K562 (cell line): ENCODE measurements around the gene SERPINE2. TPM values are rescaled to one million over a fixed set of nuclear protein-coding genes. Genes with fewer than 3 reads are reported as not detected.
A peak's percentile ranks its signal among the peaks of the same experiment; 100 is the strongest.

Experiments used
- ATAC-seq: fragments of 200-7000 bp; cut with Tn5 transposase; 3 replicates; pipeline ENCODE4 v1.9.1; 2020; ENCODE audit warnings: moderate library complexity
- BruUV-seq: library from RNA; stranded (reverse); fragments of 400-500 nt; replicated peaks from 2 replicates; lab custom pipeline; 2021; lab: Mats Ljungman, UMichigan
- CTCF ChIA-PET: fragments of 300-600 bp; formaldehyde crosslinking; extraction: SDS; loops from one replicate; lab custom pipeline; 2021; ENCODE audit warnings: low intra/inter-chr PET ratio; lab: Yijun Ruan, JAX
- POLR2A ChIA-PET: fragments of 300-600, 350-650 bp; sonication (Branson Sonifier 250); formaldehyde crosslinking; extraction: SDS; loops from one replicate; lab custom pipeline; 2021; ENCODE audit warnings: antibody characterized with exemption, inconsistent platforms; lab: Yijun Ruan, JAX
- DNase-seq, 4 experiments: peaks; one replicate each; pipeline versions ENCODE4 v3.0.0 to v3.0.0-alpha.2; 2011 to 2018; ENCODE audit warnings: low spot score in 3 of 4, mixed read lengths in 3 of 4; ENCODE audit errors: extremely low read depth in 1 of 4
- FAIRE-seq: peaks from 2 replicates; lab custom pipeline; 2011; peaks lifted over from hg19 to GRCh38; lab: Jason Lieb, UNC
- H2AFZ ChIP-seq: 2 replicates; pipeline ENCODE4 v1.6.0; 2011; ENCODE audit warnings: low read depth, low read length, control low read depth, inconsistent platforms
- H3K27ac ChIP-seq: fragments of 200-600 bp; 3 replicates; pipeline ENCODE4 v1.8.0; 2011; ENCODE audit warnings: low read depth, mild to moderate bottlenecking, control low read depth, inconsistent platforms, low read length, moderate library complexity, mixed read lengths; ENCODE audit errors: extremely low read depth
- H3K27me3 ChIP-seq, 2 experiments: fragments of 300-600 bp in 1 of 2; 2 replicates in 1 of 2; 3 replicates in 1 of 2; pipeline versions ENCODE4 v1.6.0 to v1.8.0; 2011; ENCODE audit warnings: inconsistent platforms in 2 of 2, low read length in 2 of 2, mild to moderate bottlenecking in 1 of 2, mixed read lengths in 1 of 2, moderate library complexity in 1 of 2; ENCODE audit not compliant: control insufficient read depth in 2 of 2, insufficient read depth in 2 of 2
- H3K36me3 ChIP-seq: fragments of 300-600 bp; 3 replicates; pipeline ENCODE4 v1.8.0; 2011; ENCODE audit warnings: mild to moderate bottlenecking, low read length, inconsistent platforms; ENCODE audit not compliant: control insufficient read depth, insufficient read depth
- H3K4me1 ChIP-seq, 2 experiments: fragments of 200-600 bp in 1 of 2; replicated peaks in 1 of 2; 2 replicates in 1 of 2; 3 replicates in 1 of 2; pipeline versions ENCODE4 v1.5.1 to v1.8.0; 2011; ENCODE audit warnings: inconsistent platforms in 2 of 2, low read length in 2 of 2, mild to moderate bottlenecking in 1 of 2, mixed read lengths in 1 of 2, moderate library complexity in 1 of 2; ENCODE audit not compliant: control insufficient read depth in 2 of 2, insufficient read depth in 2 of 2
- H3K4me2 ChIP-seq: 2 replicates; pipeline ENCODE4 v1.6.1; 2011; ENCODE audit warnings: low read length, control low read depth, inconsistent platforms, mixed read lengths; ENCODE audit not compliant: insufficient read depth
- H3K4me3 ChIP-seq: fragments of 200-600 bp; sonication (generic), shearing (Covaris generic); 2 replicates; pipeline ENCODE4 v1.5.1; 2016; ENCODE audit warnings: control low read depth, inconsistent platforms
- H3K79me2 ChIP-seq: fragments of 200-600 bp; 3 replicates; pipeline ENCODE4 v1.8.0; 2011; ENCODE audit warnings: low read length, inconsistent platforms; ENCODE audit not compliant: control insufficient read depth, insufficient read depth
- H3K9ac ChIP-seq, 2 experiments: 2 replicates each; pipeline versions ENCODE4 v1.6.0 to v1.6.1; 2011; ENCODE audit warnings: low read depth in 2 of 2, low read length in 2 of 2, control low read depth in 1 of 2, inconsistent platforms in 1 of 2, mild to moderate bottlenecking in 1 of 2, mixed read lengths in 1 of 2; ENCODE audit not compliant: insufficient read depth in 1 of 2
- H3K9me1 ChIP-seq: one replicate; pipeline ENCODE4 v1.6.0; 2011; ENCODE audit warnings: inconsistent platforms, mild to moderate bottlenecking, low read length, moderate library complexity; ENCODE audit not compliant: control insufficient read depth, insufficient read depth
- H3K9me3 ChIP-seq: replicated peaks from 2 replicates; pipeline ENCODE4 v1.5.1; 2011; ENCODE audit warnings: low read depth, low read length, inconsistent platforms; ENCODE audit not compliant: control insufficient read depth, insufficient read depth
- H4K20me1 ChIP-seq: replicated peaks from 2 replicates; pipeline ENCODE4 v1.6.1; 2011; ENCODE audit warnings: low read length, inconsistent platforms, mixed read lengths; ENCODE audit not compliant: control insufficient read depth, insufficient read depth
- ARID3A ChIP-seq: IDR thresholded peaks from 2 replicates; pipeline ENCODE4 v1.6.1; 2012; ENCODE audit warnings: low read depth, low read length, improper control_type of control experiment, borderline replicate concordance
- CHD1 ChIP-seq: fragments of 200-600 bp; sonication (generic); IDR thresholded peaks from one replicate; pipeline ENCODE4 v1.6.1; 2012; ENCODE audit warnings: mild to moderate bottlenecking, moderate library complexity, low read length, inconsistent platforms
- E2F1 ChIP-seq: sonication (generic); formaldehyde crosslinking; IDR thresholded peaks from 2 replicates; pipeline ENCODE4 v1.8.1; 2023; ENCODE audit warnings: mild to moderate bottlenecking, missing genetic modification reagents, moderate library complexity
- IFI16 ChIP-seq: fragments of 250-450 bp; sonication (Bioruptor Pico); IDR thresholded peaks from 2 replicates; pipeline ENCODE4 v2.1.2; 2022; ENCODE audit warnings: mild to moderate bottlenecking, inconsistent platforms
- MAFF ChIP-seq: IDR thresholded peaks from 2 replicates; pipeline ENCODE4 v1.6.1; 2012; ENCODE audit warnings: low read length, improper control_type of control experiment
- MITF ChIP-seq: IDR thresholded peaks from 2 replicates; pipeline ENCODE4 v1.6.1; 2014; ENCODE audit warnings: antibody characterized with exemption
- RBM39 ChIP-seq: fragments of 200-400 bp; formaldehyde crosslinking; optimal IDR thresholded peaks from 2 replicates; pipeline ENCODE3; 2018; ENCODE audit warnings: low read depth, low read length
- ZBTB5 ChIP-seq: fragments of 450-650 bp; IDR thresholded peaks from 2 replicates; pipeline ENCODE4 v1.6.1; 2017; ENCODE audit warnings: antibody characterized with exemption
- ZNF316 ChIP-seq: fragments of 450-650 bp; IDR thresholded peaks from 2 replicates; pipeline ENCODE4 v1.6.1; 2016
- ZNF77 ChIP-seq: fragments of 250-450 bp; sonication (Bioruptor Pico); IDR thresholded peaks from 2 replicates; pipeline ENCODE4 v1.5.0; 2020
- WGBS: fragments of 100-300 bp; shearing (Covaris generic); methylation state at CpG from one replicate; pipeline ENCODE4 v1.1.6; 2016; ENCODE audit warnings: low coverage, mixed read lengths; ENCODE audit not compliant: insufficient coverage; ENCODE audit errors: missing lambda C conversion rate; 5-methylcytosine and 5-hydroxymethylcytosine counted together
- in situ Hi-C: fragments of 300-500 bp; cut with MboI; formaldehyde crosslinking; loops from 4 replicates; pipeline ENCODE4 v1.15.0; 2018; ENCODE audit warnings: inconsistent platforms, mixed read lengths
- intact Hi-C: fragments of 100-400 bp; cut with micrococcal nuclease; formaldehyde crosslinking; loops from 2 replicates; pipeline ENCODE4 v1.14.2; 2022
- polyA plus RNA-seq, 8 experiments: library from polyadenylated mRNA; depleted of rRNA in 4 of 8; stranded (reverse) in 5 of 8; unstranded in 3 of 8; fragments of >200 nt; fragmentation: Nextera tagmentation in 2 of 8; fragmentation: Illumina TruSeq in 1 of 8; extraction: Ambion mirVana in 2 of 8; extraction: Trizol in 1 of 8; gene quantifications; 2 replicates each; pipeline versions ENCODE4 v1.2.1 to v1.2.3, GENCODE V29; 2011 to 2014; ENCODE audit warnings: inconsistent platforms in 1 of 8, missing spikeins in 1 of 8
- total RNA-seq, 7 experiments: library from RNA; depleted of rRNA in 6 of 7; stranded (reverse); fragments of >200 nt in 6 of 7; fragmentation: Illumina TruSeq in 2 of 7; extraction: Trizol in 2 of 7; gene quantifications; 2 replicates each; pipeline versions ENCODE4 v1.2.1 to v1.2.3, GENCODE V29; 2011 to 2021; ENCODE audit warnings: low replicate concordance in 1 of 7
- TF ChIP-seq, protein P1 (sequence below): fragments of 250-450 bp; sonication (Bioruptor Pico); IDR thresholded peaks from 2 replicates; pipeline ENCODE4 v1.4.0; 2020
- TF ChIP-seq, protein P2 (sequence below): fragments of 450-650 bp; formaldehyde crosslinking; IDR thresholded peaks from 2 replicates; pipeline ENCODE4 v1.4.0; 2022; ENCODE audit warnings: missing genetic modification characterization

The SERPINE2 gene
- total and polyA plus RNA-seq, 9 of the 15 experiments (the other 6 are each of a cell fraction or from before 2014, with no cell fraction given): 0.03 to 0.16 (median 0.13) TPM; not detected in 6

DNA sequence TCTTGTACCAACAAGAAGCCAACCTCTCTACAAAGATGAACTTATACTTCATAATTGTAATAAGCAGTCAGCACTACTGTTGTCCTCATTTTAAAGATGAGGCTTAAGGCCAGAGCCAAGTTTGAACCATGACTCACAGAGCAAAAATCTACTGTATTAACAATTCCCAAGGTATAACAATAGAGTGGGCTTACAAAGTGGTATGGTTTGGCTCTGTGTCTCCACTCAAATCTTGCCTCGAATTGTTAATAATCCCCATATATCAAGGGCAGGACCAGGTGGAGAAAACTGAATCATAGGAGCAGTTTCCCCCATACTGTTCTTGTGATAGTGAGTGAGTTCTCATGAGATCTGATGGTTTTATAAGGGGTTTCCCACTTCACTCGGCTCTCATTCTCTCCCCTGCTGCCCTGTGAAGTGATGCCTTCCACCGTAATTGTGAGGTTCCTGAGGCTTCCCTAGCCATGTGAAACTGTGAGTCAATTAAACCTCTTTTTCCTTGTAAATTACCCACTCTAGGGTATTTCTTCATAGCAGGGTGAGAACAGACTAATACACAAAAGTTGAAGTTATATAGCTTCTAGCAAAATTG is 62.4 kb downstream of the SERPINE2 start (continued):
- TF ChIP-seq ARID3A: no peak
- TF ChIP-seq ZNF77: no peak
- TF ChIP-seq RBM39: no peak
- TF ChIP-seq, protein P1, sequence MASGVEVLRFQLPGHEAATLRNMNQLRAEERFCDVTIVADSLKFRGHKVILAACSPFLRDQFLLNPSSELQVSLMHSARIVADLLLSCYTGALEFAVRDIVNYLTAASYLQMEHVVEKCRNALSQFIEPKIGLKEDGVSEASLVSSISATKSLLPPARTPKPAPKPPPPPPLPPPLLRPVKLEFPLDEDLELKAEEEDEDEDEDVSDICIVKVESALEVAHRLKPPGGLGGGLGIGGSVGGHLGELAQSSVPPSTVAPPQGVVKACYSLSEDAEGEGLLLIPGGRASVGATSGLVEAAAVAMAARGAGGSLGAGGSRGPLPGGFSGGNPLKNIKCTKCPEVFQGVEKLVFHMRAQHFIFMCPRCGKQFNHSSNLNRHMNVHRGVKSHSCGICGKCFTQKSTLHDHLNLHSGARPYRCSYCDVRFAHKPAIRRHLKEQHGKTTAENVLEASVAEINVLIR (CRISPR knock-in tag): no peak

GRCh38 chr2:223973606-223974005 is 65.5 kb downstream of the SERPINE2 start:
- ChIA-PET POLR2A (no interaction called here), CTCF (no interaction called here)
- BruUV-seq: no TSS peak
- H3K9me3 ChIP-seq: no peaks in the 10 kb centered on the region
- no peaks in the 10 kb centered on the region for H3K79me2 ChIP-seq
- 79% methylated on average over 3 of the region's 3 CpGs for WGBS
- H3K9ac ChIP-seq: no peak overlapping the region
- H3K27me3 ChIP-seq: peaks cover 0 to 6% of the 10 kb centered on the region in 2 experiments; a peak in 3 of 5 replicates
- no peaks in the 10 kb centered on the region for H3K4me1 ChIP-seq
- peaks cover under 1% of the 10 kb centered on the region; the same call in 1 of the 3 replicates for H3K36me3 ChIP-seq
- no peaks in the 10 kb centered on the region for H4K20me1 ChIP-seq
- no peaks in the 10 kb centered on the region for H3K9me1 ChIP-seq
- H3K4me3 ChIP-seq: no peak overlapping the region
- no peak overlapping the region for H3K27ac ChIP-seq
- H3K4me2 ChIP-seq: no peak overlapping the region
- no peak overlapping the region for H2AFZ ChIP-seq
- intact Hi-C loops (loop anchor here (5.0 to 10.0 kb wide), 4 partner anchors 381 to 1031 kb away; no protein-coding TSS in a partner anchor), in situ Hi-C loops (no loop called here)
- no peak for ATAC-seq
- no peak for FAIRE-seq
- no peak for DNase-seq
- TF ChIP-seq ZBTB5 (no peak), IFI16 (CRISPR knock-in tag) (no peak), MAFF (0 out of 2 replicates have a peak, but pooled peaks have one; percentile 13), MITF (no peak), CHD1 (no peak), E2F1 (CRISPR knock-in tag) (no peak), ZNF316 (peak; percentile 61)
- TF ChIP-seq, protein P2, sequence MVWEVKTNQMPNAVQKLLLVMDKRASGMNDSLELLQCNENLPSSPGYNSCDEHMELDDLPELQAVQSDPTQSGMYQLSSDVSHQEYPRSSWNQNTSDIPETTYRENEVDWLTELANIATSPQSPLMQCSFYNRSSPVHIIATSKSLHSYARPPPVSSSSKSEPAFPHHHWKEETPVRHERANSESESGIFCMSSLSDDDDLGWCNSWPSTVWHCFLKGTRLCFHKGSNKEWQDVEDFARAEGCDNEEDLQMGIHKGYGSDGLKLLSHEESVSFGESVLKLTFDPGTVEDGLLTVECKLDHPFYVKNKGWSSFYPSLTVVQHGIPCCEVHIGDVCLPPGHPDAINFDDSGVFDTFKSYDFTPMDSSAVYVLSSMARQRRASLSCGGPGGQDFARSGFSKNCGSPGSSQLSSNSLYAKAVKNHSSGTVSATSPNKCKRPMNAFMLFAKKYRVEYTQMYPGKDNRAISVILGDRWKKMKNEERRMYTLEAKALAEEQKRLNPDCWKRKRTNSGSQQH (CRISPR knock-in tag): no peak
